H9 (cell line): ENCODE data around the gene USP9X. TPM values are rescaled to one million over a fixed set of nuclear protein-coding genes. Genes with fewer than 3 reads are reported as not detected.

Source experiments
- DNase-seq: peaks from one replicate; pipeline ENCODE4 v3.0.0-alpha.2; 2017
- H2AFZ ChIP-seq: one replicate; pipeline ENCODE4 v1.6.1; 2013; ENCODE audit warnings: mild to moderate bottlenecking, low read length, control low read depth, moderate library complexity
- H2AK5ac ChIP-seq: 2 replicates; pipeline ENCODE4 v1.6.1; 2013; ENCODE audit warnings: low read length, control low read depth, mixed read lengths; ENCODE audit not compliant: insufficient read length
- H2BK120ac ChIP-seq: one replicate; pipeline ENCODE4 v1.6.1; 2013; ENCODE audit warnings: low read depth, mild to moderate bottlenecking, low read length, control low read depth, inconsistent platforms; ENCODE audit not compliant: poor library complexity, severe bottlenecking
- H2BK12ac ChIP-seq: 2 replicates; pipeline ENCODE4 v1.6.1; 2013; ENCODE audit warnings: low read length, control low read depth, mixed read lengths, low read depth; ENCODE audit not compliant: insufficient read length
- H2BK15ac ChIP-seq: 2 replicates; pipeline ENCODE4 v1.6.1; 2013; ENCODE audit warnings: low read depth, low read length, control low read depth
- H2BK20ac ChIP-seq: one replicate; pipeline ENCODE4 v1.6.1; 2013; ENCODE audit warnings: low read depth, mild to moderate bottlenecking, low read length, control low read depth, inconsistent platforms; ENCODE audit not compliant: poor library complexity, severe bottlenecking
- H2BK5ac ChIP-seq: 2 replicates; pipeline ENCODE4 v1.6.1; 2013; ENCODE audit warnings: low read length, control low read depth, mixed read lengths; ENCODE audit not compliant: insufficient read length
- H3K14ac ChIP-seq: 2 replicates; pipeline ENCODE4 v1.6.1; 2013; ENCODE audit warnings: low read length, control low read depth; ENCODE audit not compliant: insufficient read depth
- H3K18ac ChIP-seq: 2 replicates; pipeline ENCODE4 v1.6.1; 2013; ENCODE audit warnings: low read depth, mild to moderate bottlenecking, mixed read lengths, low read length, control low read depth; ENCODE audit not compliant: insufficient read length
- H3K23ac ChIP-seq: 2 replicates; pipeline ENCODE4 v1.6.1; 2013; ENCODE audit warnings: low read length, control low read depth, mixed read lengths, low read depth; ENCODE audit not compliant: insufficient read length
- H3K23me2 ChIP-seq: 2 replicates; pipeline ENCODE4 v1.6.1; 2013; ENCODE audit warnings: low read depth, mild to moderate bottlenecking, mixed read lengths, low read length, control low read depth; ENCODE audit not compliant: insufficient read length, poor library complexity, severe bottlenecking
- H3K27ac ChIP-seq: 2 replicates; pipeline ENCODE4 v1.5.1; 2013; ENCODE audit warnings: low read length, control low read depth, mixed read lengths, low read depth; ENCODE audit not compliant: insufficient read length
- H3K27me3 ChIP-seq: 2 replicates; pipeline ENCODE4 v1.6.1; 2013; ENCODE audit warnings: low read length, control low read depth, inconsistent platforms; ENCODE audit not compliant: insufficient read depth
- H3K4ac ChIP-seq: 2 replicates; pipeline ENCODE4 v1.6.1; 2013; ENCODE audit warnings: low read depth, mild to moderate bottlenecking, control low read depth, inconsistent platforms, low read length, moderate library complexity
- H3K4me1 ChIP-seq: 2 replicates; pipeline ENCODE4 v1.6.1; 2013; ENCODE audit warnings: low read length, control low read depth, inconsistent platforms; ENCODE audit not compliant: insufficient read depth
- H3K4me2 ChIP-seq: 2 replicates; pipeline ENCODE4 v1.6.1; 2013; ENCODE audit warnings: low read length, control low read depth, mixed read lengths; ENCODE audit not compliant: insufficient read length, insufficient read depth
- H3K56ac ChIP-seq: 2 replicates; pipeline ENCODE4 v1.6.1; 2013; ENCODE audit warnings: low read depth, mild to moderate bottlenecking, mixed read lengths, low read length, control low read depth; ENCODE audit not compliant: insufficient read length
- H3K79me1 ChIP-seq: 2 replicates; pipeline ENCODE4 v1.6.1; 2013; ENCODE audit warnings: low read depth, mild to moderate bottlenecking, moderate library complexity, low read length, control low read depth, inconsistent platforms; ENCODE audit not compliant: insufficient read depth, poor library complexity, severe bottlenecking
- H3K79me2 ChIP-seq: 2 replicates; pipeline ENCODE4 v1.6.1; 2013; ENCODE audit warnings: low read length, control low read depth, inconsistent platforms; ENCODE audit not compliant: insufficient read depth
- H3K9ac ChIP-seq: 2 replicates; pipeline ENCODE4 v1.6.1; 2013; ENCODE audit warnings: low read length, control low read depth, mixed read lengths; ENCODE audit not compliant: insufficient read length; ENCODE audit errors: extremely low read depth
- H3K9me3 ChIP-seq: one replicate; pipeline ENCODE4 v1.6.1; 2013; ENCODE audit warnings: low read depth, low read length, inconsistent platforms; ENCODE audit not compliant: control insufficient read depth
- H3T11ph ChIP-seq: one replicate; pipeline ENCODE4 v1.6.1; 2013; ENCODE audit warnings: mild to moderate bottlenecking, low read length, control low read depth, inconsistent platforms
- H4K20me1 ChIP-seq: one replicate; pipeline ENCODE4 v1.6.1; 2013; ENCODE audit not compliant: control insufficient read depth, insufficient read length, insufficient read depth
- H4K5ac ChIP-seq: 2 replicates; pipeline ENCODE4 v1.6.1; 2013; ENCODE audit warnings: low read depth, mild to moderate bottlenecking, mixed read lengths, low read length, control low read depth; ENCODE audit not compliant: insufficient read length
- H4K8ac ChIP-seq: replicated peaks from 2 replicates; pipeline ENCODE4 v1.6.1; 2013; ENCODE audit warnings: low read length, control low read depth, mixed read lengths, low read depth; ENCODE audit not compliant: insufficient read length
- H4K91ac ChIP-seq: 2 replicates; pipeline ENCODE4 v1.6.1; 2013; ENCODE audit warnings: low read depth, mild to moderate bottlenecking, moderate library complexity, mixed read lengths, low read length, control low read depth; ENCODE audit not compliant: insufficient read length
- H3K27ac Mint-ChIP-seq, 3 experiments: 2 replicates in 2 of 3; 3 replicates in 1 of 3; pipeline ENCODE4 v1.8.0; 2020 to 2021; ENCODE audit warnings: mixed read lengths in 3 of 3, mild to moderate bottlenecking in 1 of 3, moderate library complexity in 1 of 3
- H3K27me3 Mint-ChIP-seq: 2 replicates; pipeline ENCODE4 v1.8.0; 2021; ENCODE audit warnings: low read depth, mild to moderate bottlenecking, moderate library complexity, mixed read lengths
- H3K36me3 Mint-ChIP-seq, 3 experiments: 2 replicates in 2 of 3; 3 replicates in 1 of 3; pipeline ENCODE4 v1.8.0; 2020 to 2021; ENCODE audit warnings: low read depth in 3 of 3, mixed read lengths in 3 of 3; ENCODE audit not compliant: insufficient read depth in 1 of 3
- H3K4me1 Mint-ChIP-seq, 2 experiments: 2 replicates each; pipeline ENCODE4 v1.8.0; 2020; ENCODE audit warnings: mixed read lengths in 2 of 2
- H3K4me3 Mint-ChIP-seq, 2 experiments: 2 replicates in 1 of 2; 3 replicates in 1 of 2; pipeline ENCODE4 v1.8.0; 2020 to 2021; ENCODE audit warnings: mild to moderate bottlenecking in 2 of 2, mixed read lengths in 2 of 2, moderate library complexity in 1 of 2
- H3K9me3 Mint-ChIP-seq, 2 experiments: 2 replicates in 1 of 2; 3 replicates in 1 of 2; pipeline ENCODE4 v1.8.0; 2020; ENCODE audit warnings: mild to moderate bottlenecking in 2 of 2, mixed read lengths in 2 of 2, moderate library complexity in 1 of 2
- CTCF ChIP-seq: fragments of 200-600 bp; sonication (generic); conservative IDR thresholded peaks from 3 replicates; pipeline ENCODE4 v1.8.0; 2021; ENCODE audit warnings: antibody characterized with exemption, mild to moderate bottlenecking
- WGBS: extraction: QIAGEN DNeasy Blood & Tissue Kit; methylation state at CpG from one replicate; pipeline ENCODE4 v1.1.7; 2013; ENCODE audit warnings: missing lambda C conversion rate, low lambda C conversion rate, mixed read lengths; ENCODE audit not compliant: insufficient read length; ENCODE audit errors: extremely low coverage; 5-methylcytosine and 5-hydroxymethylcytosine counted together
- total RNA-seq: library from RNA; stranded (reverse); gene quantifications from 2 replicates; pipeline ENCODE4 v1.2.1, GENCODE V29; 2021

USP9X gene
- total RNA-seq, 1 experiment from 2014 or later, result 284 TPM

- H3K4me3 Mint-ChIP-seq, result no peak overlapping the region
- no peak overlapping the region for H3K27ac Mint-ChIP-seq
- no peak for DNase-seq
Observed at GRCh38 chrX:41051288-41051687, 34.0 kb upstream of the USP9X start.

More at GRCh38 chrX:41051288-41051687, 34.0 kb upstream of the USP9X start:
- Histone ChIP-seq H4K8ac (no peak overlapping the region), H3K27me3 (no peaks in the 10 kb centered on the region), H2BK5ac (no peak overlapping the region), H2BK20ac (no peak overlapping the region), H3K23me2 (no peaks in the 10 kb centered on the region), H3K4me1 (peaks cover 5% of the 10 kb centered on the region; the same call in 1 of the 2 replicates), H2BK12ac (no peak overlapping the region), H4K5ac (no peak overlapping the region), H3K79me2 (no peaks in the 10 kb centered on the region), H3K9ac (no peak overlapping the region), H2BK15ac (no peak overlapping the region), H3K23ac (no peak overlapping the region), H3K18ac (no peak overlapping the region), H3K27ac (no peak overlapping the region), H4K91ac (no peak overlapping the region), H2AFZ (no peak overlapping the region), H3K4ac (no peak overlapping the region), H2BK120ac (no peak overlapping the region), H3K56ac (no peak overlapping the region), H3K14ac (no peak overlapping the region), H3K9me3 (no peaks in the 10 kb centered on the region), H2AK5ac (no peak overlapping the region), H3T11ph (no peak overlapping the region), H4K20me1 (no peaks in the 10 kb centered on the region), H3K79me1 (no peaks in the 10 kb centered on the region), H3K4me2 (no peak overlapping the region)
- H3K4me1 Mint-ChIP-seq, result peaks cover 10 to 18% of the 10 kb centered on the region in 2 experiments
- peaks cover 0 to under 1% (median 0%) of the 10 kb centered on the region in 3 experiments; a peak in 2 of 7 replicates for H3K36me3 Mint-ChIP-seq
- no peak for TF ChIP-seq CTCF
- H3K27me3 Mint-ChIP-seq, result no peaks in the 10 kb centered on the region
- peaks cover 52 to 57% of the 10 kb centered on the region in 2 experiments for H3K9me3 Mint-ChIP-seq
- no CpG with 5 or more reads among the region's 1 CpG for WGBS
